HL-60 (cell line): ENCODE data around the gene CHTF8.

Experiments used
- CTCF ChIP-seq: IDR thresholded peaks from one replicate; pipeline ENCODE4 v1.5.1; 2011; ENCODE audit warnings: low read length, control low read depth, inconsistent platforms; ENCODE audit not compliant: insufficient read depth
- GABPA ChIP-seq: IDR thresholded peaks from 2 replicates; pipeline ENCODE4 v1.6.1; 2012; ENCODE audit warnings: low read depth
- POLR2AphosphoS5 ChIP-seq: IDR thresholded peaks from 2 replicates; pipeline ENCODE4 v1.6.1; 2012; ENCODE audit warnings: low read depth
- REST ChIP-seq: IDR thresholded peaks from 2 replicates; pipeline ENCODE4 v1.6.1; 2012; ENCODE audit warnings: low read depth; ENCODE audit not compliant: insufficient replicate concordance
- SPI1 ChIP-seq: IDR thresholded peaks from 2 replicates; pipeline ENCODE4 v1.6.1; 2012; ENCODE audit warnings: low read depth, mild to moderate bottlenecking, borderline replicate concordance

GRCh38 chr16:69132424-69133252 is at the start of gene CHTF8, which contains the start of gene UTP4:
- TF ChIP-seq REST (no peak), CTCF (no peak), POLR2AphosphoS5 (peak; percentile 72), GABPA (peak; percentile 86), SPI1 (peak; percentile 32; the same call in 1 of the 2 replicates)
